ENCODE data around the gene GDI1.

Gene GDI1

DNA sequence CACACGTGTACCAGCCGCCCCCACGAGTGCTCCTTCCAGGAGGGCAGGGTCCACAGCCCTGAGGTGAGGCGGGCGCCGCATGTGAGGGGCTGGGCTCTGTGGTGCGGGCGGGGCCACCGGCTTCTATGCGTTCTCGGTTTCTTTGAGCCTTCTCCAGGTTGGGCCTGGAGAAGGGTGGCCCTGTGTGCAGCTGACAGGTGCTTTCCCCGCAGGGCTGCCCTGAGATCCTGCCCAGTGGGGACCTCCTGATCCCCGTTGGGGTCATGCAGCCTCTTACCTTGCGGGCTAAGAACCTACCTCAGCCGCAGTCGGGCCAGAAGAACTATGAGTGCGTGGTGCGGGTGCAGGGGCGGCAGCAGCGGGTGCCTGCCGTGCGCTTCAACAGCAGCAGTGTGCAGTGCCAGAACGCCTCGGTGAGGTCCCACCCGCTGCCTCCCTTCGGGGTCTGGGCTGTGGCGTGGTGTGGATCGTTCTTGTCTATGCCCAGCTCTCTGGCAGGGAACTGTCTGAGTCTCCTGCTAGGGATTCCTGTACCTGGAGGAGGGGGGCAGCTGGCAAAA, 27.9 kb downstream of the GDI1 start:
- DNase-seq = no peak

DNA sequence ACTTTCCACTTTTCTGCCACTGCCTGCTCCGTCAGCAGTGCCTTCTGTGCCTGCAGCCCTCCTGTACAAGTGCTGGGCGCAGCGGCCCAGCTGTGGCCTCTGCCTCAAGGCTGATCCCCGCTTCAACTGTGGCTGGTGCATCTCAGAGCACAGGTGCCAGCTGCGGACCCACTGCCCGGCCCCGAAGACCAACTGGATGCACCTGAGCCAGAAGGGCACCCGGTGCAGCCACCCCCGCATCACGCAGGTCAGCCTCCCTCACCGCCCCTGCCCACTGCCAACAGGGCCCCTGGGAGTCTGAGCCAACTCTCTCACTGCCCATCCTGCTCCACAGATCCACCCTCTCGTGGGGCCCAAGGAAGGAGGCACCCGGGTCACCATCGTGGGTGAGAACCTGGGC, 28.6 kb downstream of the GDI1 start:
- no peak for DNase-seq

DNA sequence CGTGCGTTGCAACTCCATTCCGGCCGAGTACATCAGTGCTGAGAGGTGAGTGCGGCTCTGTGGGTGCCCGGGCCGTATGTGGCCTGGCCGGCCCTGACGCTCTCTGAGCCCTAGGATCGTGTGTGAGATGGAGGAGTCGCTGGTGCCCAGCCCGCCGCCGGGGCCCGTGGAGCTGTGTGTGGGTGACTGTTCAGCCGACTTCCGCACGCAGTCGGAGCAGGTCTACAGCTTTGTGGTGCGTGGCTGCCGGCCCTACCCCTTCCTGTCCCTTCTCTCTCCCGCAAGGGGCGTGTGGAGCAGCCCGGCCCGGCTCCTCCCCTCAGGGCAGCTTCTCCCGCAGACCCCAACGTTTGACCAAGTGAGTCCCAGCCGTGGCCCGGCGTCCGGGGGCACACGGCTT, 29.1 kb downstream of the GDI1 start:
- DNase-seq = no peak

DNA sequence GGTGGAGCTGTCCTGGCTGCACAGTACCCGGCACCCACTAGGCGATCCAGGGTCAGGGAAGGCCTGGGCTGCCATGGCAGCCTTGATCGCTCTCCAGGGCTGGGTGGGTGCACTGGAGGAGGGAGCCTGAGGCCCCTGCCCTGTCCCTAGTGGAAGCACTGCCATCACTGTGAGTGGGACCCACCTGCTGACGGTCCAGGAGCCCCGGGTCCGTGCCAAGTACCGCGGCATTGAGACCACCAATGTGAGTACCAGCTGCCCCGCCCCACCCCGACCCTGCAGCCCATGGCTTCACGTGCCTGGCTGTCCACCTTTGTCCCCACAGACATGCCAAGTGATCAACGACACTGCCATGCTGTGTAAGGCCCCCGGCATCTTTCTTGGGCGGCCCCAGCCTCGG, 30.0 kb downstream of the GDI1 start:
- DNase-seq = no peak

DNA sequence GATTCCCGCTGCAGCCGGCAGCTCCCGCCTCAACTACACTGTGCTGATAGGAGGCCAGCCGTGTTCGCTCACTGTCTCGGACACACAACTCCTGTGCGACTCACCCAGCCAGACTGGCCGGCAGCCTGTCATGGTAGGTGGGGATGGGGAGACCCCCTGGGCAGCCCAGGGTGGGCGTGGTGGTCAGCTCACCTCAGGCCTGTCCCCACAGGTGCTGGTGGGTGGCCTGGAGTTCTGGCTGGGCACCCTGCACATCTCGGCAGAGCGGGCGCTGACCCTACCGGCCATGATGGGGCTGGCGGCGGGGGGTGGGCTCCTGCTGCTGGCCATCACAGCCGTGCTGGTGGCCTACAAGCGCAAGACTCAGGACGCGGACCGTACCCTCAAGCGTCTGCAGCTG, 30.6 kb downstream of the GDI1 start:
- no peak for DNase-seq

DNA sequence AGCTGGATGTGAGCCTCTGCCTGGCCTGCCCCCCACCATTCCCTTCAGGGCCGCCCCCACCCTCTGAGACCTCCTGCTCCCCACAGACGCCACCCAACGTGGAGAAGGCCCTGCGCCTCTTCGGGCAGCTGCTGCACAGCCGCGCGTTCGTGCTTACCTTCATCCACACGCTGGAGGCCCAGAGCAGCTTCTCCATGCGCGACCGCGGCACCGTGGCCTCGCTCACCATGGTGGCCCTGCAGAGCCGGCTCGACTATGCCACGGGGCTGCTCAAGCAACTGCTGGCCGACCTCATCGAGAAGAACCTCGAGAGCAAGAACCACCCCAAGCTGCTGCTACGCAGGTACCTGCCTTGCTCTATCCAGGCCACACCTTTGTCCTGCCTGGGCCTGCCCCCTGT, 31.3 kb downstream of the GDI1 start:
- DNase-seq = no peak

DNA sequence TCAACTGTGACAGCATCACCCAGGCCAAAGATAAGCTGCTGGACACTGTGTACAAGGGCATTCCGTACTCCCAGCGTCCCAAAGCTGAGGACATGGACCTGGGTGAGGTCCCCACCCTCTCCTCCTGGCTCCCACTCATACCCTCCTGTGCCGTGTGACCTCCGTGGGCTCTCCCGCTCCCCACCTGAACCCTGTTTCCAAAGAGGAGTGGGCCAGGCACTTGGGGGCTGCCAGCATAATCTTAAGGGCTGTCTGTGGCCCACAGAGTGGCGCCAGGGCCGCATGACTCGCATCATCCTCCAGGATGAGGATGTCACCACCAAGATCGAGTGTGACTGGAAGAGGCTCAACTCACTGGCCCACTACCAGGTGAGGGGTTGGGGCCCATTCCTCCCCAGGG, 32.2 kb downstream of the GDI1 start:
- DNase-seq = no peak

DNA sequence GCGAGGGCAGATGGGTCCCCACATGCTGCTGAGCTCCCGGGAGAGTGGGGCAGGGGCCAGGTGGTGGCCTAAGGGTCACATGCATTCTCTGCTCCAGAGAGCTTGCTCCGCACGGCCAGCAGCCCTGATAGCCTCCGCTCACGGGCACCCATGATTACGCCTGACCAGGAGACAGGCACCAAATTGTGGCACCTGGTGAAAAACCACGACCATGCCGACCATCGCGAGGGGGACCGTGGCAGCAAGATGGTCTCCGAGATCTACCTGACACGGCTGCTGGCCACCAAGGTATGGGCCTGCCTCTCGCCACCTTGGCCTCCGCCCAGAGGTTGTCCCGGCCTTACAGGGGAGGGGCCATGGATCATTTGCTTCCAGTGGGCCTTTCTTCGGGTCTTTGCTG, 32.9 kb downstream of the GDI1 start:
- DNase-seq = no peak

DNA sequence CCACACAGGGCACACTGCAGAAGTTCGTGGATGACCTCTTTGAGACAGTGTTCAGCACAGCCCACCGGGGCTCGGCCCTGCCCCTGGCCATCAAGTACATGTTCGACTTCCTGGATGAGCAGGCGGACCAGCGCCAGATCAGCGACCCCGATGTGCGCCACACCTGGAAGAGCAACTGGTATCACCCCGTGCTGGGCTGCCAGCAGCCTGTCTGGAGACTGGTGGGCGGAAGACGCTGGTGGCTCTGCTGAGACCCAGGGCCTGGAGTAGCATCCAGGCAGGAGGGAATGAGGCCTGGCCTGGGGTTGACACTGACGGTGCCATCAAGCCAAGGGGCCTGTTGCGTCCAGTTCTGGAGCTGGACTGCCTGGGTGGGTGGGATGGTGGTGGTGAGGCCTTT, 33.5 kb downstream of the GDI1 start:
- DNase-seq = no peak

DNA sequence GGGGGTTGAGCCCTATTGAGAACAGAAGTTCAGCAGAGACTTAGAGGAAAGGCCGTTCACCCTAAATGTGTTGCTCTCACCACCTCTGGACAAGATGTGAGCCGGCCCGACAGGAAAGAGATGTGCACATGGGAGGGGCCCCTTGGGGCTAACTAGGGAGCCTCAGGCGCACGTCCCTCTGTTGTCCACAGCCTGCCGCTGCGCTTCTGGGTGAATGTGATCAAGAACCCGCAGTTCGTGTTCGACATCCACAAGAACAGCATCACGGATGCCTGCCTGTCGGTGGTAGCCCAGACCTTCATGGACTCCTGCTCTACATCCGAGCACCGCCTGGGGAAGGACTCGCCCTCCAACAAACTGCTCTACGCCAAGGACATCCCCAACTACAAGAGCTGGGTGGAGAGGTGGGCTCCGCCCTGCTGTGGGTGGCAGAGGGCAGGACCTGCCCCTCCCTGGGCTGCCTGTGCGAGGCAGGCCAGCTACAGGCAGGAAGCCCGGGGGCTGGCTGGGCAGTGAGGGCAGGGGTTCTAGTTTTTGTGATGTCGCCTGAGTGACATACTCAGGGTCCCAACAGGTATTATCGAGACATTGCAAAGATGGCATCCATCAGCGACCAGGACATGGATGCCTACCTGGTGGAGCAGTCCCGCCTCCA, 34.1 kb downstream of the GDI1 start:
- DNase-seq = no peak

DNA sequence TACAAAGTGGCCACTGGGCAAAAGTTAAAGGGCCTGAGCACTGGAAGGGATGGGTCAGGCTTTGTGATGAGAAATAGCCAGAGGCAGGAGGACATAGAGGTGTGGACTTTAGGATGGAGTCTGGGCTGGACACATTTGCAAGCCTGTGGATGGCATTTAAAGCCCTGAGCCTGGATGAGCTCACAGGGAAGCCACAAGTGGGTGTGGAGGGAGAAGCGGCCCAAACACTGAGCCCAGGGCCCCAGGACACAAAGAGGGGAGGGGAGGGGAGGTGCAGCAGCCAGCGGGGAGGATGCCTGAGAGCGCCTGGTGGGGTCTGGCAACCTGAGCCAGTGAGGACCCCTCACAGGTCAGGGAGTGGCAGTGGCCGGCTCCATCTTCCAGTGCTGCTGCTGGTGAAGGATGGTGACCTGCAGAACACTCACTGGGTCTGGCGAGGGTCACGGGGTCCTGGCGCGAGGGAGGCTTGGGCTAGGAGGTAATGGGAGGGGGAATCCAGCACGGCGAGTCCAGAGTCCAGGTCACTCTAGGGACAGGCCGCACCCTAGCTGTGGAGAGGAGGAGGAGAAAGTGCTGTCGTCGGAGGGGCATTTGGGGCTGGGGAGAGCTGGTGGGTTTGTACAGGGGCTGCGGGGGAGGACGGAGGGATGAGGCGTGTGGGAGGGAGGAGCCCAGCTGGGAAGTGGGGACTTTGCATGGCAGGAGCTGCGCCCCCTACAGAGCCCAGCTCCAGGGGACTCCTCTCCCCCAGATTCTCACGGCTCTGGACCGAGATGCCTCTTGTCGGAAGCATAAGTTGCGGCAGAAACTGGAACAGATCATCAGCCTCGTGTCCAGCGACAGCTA, 35.1 kb downstream of the GDI1 start:
- DNase-seq = no peak

DNA sequence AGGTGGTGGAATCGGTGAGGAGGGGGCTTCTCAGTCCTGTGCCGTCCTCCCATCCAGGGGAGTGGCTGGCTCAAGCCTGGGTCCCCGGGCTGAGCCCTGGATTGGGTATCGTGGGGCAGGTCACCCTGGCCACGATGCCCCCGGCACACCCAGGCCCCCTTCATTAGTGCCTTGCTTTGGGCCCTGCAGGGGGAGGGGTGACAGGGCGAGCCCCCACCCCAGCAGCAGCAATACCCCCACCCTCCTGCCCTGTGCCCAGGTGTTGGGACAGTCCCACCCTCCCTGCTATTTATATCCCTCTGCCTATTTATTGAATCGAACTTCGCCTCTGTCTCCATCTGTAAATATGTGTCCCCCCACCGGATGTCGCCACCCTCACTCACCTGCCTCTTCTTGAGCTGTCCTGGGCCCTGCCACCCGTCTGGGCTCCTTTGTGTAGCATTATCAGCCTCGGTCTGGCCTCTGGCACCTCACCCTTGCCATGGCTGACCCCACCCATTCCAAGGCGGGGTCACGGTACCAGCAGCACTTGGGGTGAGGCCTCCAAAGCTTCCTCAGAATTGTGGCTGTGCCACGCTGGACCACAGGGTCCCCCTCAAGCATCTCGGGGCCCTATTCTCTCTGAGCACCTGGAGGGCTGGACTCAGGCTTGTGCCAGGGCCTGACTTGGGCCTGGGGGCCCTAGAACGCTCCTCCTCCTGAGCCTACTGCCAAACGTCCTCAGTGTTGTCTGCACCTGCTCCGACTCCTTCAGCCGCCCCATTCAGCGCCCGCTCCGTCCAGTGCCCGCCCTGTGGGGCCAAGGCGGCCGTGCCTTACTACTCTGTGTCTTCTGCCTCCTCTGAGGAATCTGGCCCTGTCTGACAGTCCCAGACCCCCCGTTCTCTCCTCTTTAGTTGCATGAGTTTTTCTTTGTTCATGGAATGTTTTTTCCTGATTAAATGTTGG, 36.0 kb downstream of the GDI1 start:
- no peak for DNase-seq

DNA sequence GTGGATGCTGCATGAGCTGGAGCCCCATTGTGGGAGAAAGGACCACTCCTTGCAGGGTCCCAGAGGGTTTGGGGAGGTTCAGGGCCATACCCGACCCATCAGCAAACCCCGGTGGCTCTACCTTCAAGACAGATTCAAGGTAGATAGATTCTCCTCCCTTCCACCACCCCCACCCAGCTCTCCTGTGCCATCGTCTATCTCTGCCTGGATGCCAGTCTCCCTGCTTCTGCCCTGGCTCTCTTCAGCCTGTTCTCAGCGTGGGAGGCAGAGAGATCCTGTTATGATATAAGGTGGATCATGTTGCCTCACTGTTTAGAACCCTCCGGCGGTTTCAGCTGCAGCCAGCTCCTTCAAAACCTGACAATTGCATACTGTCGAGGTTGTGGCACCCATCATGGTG, 36.7 kb downstream of the GDI1 start:
- no peak for DNase-seq

DNA sequence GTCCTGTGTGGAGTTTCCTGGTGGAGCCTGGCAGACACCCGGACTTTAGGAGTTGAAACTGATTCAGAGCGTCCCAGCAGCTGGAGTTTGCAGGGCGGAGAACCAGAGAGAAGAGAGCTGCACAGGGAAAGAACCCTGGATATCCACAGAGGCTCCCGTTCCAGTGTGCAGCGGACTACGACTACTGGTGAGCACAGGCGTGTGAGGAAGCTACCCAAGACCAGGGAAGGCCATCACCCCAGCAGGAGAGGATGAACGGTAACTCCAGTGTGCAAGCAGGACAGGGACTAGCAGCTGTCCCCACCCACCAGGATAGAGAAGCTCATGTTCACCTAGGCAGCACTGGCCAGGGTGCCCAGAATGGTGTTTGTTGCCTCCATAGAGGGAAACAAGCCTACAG, 39.9 kb downstream of the GDI1 start:
- no peak for DNase-seq

DNA sequence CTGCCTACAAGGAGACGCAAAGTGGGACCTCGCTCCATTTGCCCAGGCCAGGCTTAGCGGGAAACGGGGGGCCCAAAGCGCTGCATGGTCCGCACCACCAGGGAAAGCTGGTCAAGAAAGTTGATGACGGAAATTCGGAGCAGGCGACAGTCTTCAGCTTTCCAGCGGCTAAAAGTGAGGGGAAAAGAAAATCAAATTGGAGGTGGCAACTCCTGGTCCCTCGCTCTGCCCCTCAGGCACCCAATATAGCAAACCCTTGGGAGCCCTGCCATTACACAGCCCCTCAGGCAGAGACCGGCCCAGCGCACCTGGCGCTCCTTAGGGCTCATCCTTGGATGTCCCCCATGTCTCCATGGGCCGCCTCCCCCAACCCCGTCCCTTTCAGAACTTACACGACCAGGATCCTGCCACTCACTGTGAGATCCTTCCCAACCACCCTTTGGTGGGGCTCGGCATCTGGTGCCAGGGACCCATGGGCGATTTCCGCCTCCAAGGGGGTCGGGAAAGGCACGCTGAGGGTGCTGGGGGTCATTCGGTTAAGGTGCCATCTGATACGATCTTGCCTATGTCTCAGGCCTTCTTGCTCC, 41.0 kb downstream of the GDI1 start:
- no peak for DNase-seq

DNA sequence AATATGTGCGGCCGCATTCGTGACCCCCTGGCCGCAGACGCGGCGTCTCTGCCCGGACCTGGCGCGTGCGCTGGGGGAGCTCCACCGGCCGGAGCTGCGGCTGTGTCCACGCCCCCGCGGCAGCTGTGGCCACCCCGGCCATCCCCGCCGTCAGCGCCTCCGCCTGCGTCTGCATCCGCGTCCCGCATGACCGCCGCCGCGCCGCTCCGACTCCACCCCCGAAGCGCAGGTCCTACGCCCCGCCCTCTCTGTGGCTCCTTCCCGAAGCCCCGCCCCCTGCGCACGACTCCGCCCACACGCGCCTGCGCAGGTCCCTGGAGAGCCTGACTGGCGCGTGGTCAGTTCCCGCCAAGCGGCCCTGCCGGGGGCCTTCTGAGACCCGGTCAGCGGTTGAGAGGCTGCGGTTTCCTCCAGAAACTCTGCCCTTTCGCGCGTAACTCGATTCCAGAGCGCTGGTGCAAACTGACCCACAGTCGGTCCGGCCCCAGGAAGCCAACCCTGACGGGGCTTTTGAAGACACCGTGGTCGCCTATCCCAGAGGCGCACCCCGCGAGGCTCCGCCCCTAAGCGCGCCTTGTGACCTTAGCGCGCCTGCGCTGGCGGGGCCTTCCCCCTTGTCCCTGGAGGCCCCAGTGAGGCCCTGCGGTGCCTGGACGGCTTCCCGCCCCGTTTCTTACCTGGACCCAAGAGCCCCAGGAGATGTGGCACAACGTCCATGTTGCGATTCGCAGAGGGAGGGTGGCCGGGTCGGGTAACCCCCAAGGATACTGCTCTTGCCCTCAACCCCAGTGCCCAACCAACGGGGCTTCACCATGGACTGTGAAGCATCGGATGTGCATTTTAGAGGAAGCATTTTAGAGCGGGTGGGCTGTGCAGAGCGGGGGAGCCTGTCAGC, 42.0 kb downstream of the GDI1 start, which contains the start of gene LAGE3:
LAGE3 (minus strand) TSS at position 554 of the 895 bp plus-strand sequence; CDS start at position 188, 366 bp downstream.
- DNase-seq = peak; percentile 5

DNA sequence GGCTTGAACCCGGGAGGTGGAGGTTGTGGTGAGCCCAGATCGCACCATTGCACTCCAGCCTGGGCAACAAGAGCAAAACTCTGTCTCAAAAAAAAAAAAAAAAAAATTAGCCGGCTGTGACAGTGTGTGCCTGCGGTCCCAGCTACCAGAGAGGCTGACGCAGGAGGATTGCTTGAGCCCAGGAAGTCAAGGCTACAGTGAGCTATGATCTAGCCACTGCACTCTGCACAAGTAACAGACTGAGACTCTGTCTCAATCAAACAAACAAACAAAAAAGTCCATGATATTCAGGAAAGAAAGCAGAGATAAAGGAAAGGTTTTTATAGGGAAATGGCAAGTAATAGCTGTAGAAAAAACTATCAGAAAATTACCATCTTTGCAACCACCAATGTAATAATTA, 44.2 kb downstream of the GDI1 start:
- no peak for DNase-seq

DNA sequence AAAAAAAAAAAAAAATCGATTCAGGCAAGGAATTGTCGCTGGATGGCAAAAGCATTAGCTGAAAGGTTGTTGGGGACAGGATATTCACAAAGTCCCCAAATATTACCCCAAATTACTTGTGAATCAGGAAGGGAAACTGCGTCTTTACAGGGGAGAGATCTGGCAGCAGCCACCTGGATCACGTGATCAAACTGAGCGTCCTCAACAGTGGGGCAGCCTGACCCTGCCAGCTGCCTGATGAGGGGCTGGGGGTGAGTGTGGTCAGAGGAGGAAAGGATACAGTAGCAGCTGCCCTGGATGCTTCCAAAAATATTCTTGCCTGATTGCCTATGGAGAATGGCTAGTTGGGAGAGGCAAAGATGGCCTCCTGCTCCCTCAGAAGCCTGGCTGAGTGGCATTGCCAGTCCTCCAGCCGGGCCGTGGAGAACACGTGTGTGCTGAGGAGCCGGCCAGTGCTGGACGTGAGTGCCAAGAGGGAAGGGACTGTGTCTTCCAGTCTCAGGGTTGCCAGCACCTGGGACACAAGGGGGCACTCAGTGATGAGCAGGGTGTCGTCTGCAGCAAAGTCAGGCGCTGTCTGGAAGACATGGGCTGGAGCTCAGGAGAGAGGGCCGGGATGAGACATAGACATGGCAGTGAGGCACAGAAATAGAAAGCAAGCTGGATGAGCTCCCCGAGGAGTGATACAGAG, 45.1 kb downstream of the GDI1 start:
- DNase-seq = no peak

DNA sequence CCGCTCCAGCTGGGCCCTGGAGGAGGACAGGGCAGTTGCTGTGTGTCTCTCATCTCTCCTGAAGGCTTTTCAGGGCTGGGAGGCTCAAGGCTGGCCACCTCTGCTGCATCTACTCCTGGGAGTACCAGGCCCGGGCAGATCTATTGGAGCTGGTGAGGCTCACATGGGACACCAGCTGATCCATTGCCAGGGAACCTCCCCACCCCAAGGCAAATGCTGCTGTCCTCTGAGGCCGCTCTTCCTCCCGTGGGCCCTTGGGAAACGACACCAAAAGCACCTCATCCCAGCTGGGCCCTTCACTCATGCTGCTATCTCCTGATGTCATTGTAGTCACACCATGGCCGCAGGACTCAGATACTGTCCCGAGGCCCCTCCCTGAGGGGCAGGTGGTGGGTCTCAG, 45.8 kb downstream of the GDI1 start:
- no peak for DNase-seq

DNA sequence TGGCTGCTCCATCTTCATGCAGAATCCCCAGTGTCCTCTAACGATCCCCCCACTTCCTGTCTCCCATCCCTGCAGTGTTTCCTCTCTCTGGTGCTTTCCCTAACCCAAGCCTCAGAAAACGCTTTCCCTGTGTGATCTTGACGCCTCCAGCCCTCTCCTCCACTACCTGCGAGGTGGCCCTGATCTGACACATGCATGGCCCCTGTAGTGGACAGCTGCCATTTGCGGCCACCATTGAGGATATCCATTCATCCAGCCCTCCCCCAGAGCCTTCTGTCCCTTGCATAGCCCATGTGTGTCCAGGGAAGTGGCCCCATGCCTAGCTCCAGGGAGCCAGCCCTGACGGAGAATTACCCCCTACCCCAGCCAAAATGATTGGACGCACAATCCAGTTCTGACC, 46.4 kb downstream of the GDI1 start:
- DNase-seq = no peak
